ENCODE results near the gene NAV2.

Gene NAV2

GRCh38 chr11:20033806-20034205 is 321.2 kb downstream of the NAV2 start:
- H3K4me3 ChIP-seq (ENCODE audit: low read length): no peak overlapping the region
- DNase-seq (ENCODE audit: low read depth): no peak
- no peak for TF ChIP-seq CTCF (conservative IDR thresholded peaks at IDR 0.05; ENCODE audit: low read depth, low read length)

- no peak for DNase-seq (ENCODE audit: low read depth)
- no peak for TF ChIP-seq CTCF (conservative IDR thresholded peaks at IDR 0.05; ENCODE audit: low read depth, low read length)
- no peak overlapping the region for H3K4me3 ChIP-seq (ENCODE audit: low read length)
These were observed 322.3 kb downstream of the NAV2 start for GRCh38 chr11:20034941-20035340.

GRCh38 chr11:20035375-20035700 is 322.7 kb downstream of the NAV2 start:
- TF ChIP-seq CTCF (conservative IDR thresholded peaks at IDR 0.05; ENCODE audit: low read depth, low read length): no peak
- no peak overlapping the region for H3K4me3 ChIP-seq (ENCODE audit: low read length)

GRCh38 chr11:20035701-20036601 is 323.3 kb downstream of the NAV2 start:
- no peak for TF ChIP-seq CTCF (conservative IDR thresholded peaks at IDR 0.05; ENCODE audit: low read depth, low read length)
- H3K4me3 ChIP-seq (ENCODE audit: low read length): no peak overlapping the region
- DNase-seq (ENCODE audit: low read depth): no peak

More at GRCh38 chr11:20035375-20035700, 322.7 kb downstream of the NAV2 start:
- DNase-seq (ENCODE audit: low read depth): no peak

- H3K4me3 ChIP-seq (ENCODE audit: low read length): no peak overlapping the region
- no peak for TF ChIP-seq CTCF (conservative IDR thresholded peaks at IDR 0.05; ENCODE audit: low read depth, low read length)
- no peak for DNase-seq (ENCODE audit: low read depth)
These were observed 324.1 kb downstream of the NAV2 start for GRCh38 chr11:20036626-20037335.

- no peak for DNase-seq (ENCODE audit: low read depth)
- TF ChIP-seq CTCF (conservative IDR thresholded peaks at IDR 0.05; ENCODE audit: low read depth, low read length): no peak
- H3K4me3 ChIP-seq (ENCODE audit: low read length): no peak overlapping the region
These were observed 324.9 kb downstream of the NAV2 start for GRCh38 chr11:20037396-20038153.
